HEK293T (cell line): ENCODE data around the gene SERPINA12.

Experiments
- ARNT ChIP-seq: fragments of 450-650 bp; IDR thresholded peaks from 2 replicates; pipeline ENCODE4 v1.6.1; 2017; ENCODE audit warnings: mild to moderate bottlenecking
- BHLHE40 ChIP-seq: fragments of 450-650 bp; IDR thresholded peaks from 2 replicates; pipeline ENCODE4 v1.6.1; 2016; ENCODE audit warnings: mild to moderate bottlenecking, moderate library complexity, borderline replicate concordance
- CTBP1 ChIP-seq: fragments of 450-650 bp; IDR thresholded peaks from 2 replicates; pipeline ENCODE4 v1.6.1; 2016; ENCODE audit warnings: borderline replicate concordance
- ELF4 ChIP-seq: fragments of 450-650 bp; IDR thresholded peaks from 2 replicates; pipeline ENCODE4 v1.6.1; 2017; ENCODE audit warnings: antibody characterized with exemption
- FOXM1 ChIP-seq: fragments of 450-650 bp; IDR thresholded peaks from 2 replicates; pipeline ENCODE4 v1.6.1; 2017; ENCODE audit warnings: mild to moderate bottlenecking, borderline replicate concordance
- L3MBTL2 ChIP-seq: fragments of 450-650 bp; conservative IDR thresholded peaks from 2 replicates; pipeline ENCODE4 v1.6.1; 2016; ENCODE audit warnings: mild to moderate bottlenecking
- NFRKB ChIP-seq: fragments of 450-650 bp; IDR thresholded peaks from 2 replicates; pipeline ENCODE4 v1.6.1; 2016; ENCODE audit warnings: mild to moderate bottlenecking, moderate library complexity
- SP1 ChIP-seq: fragments of 450-650 bp; IDR thresholded peaks from 2 replicates; pipeline ENCODE4 v1.6.1; 2017
- SUZ12 ChIP-seq: fragments of 450-650 bp; IDR thresholded peaks from 2 replicates; pipeline ENCODE4 v1.6.1; 2016; ENCODE audit warnings: mild to moderate bottlenecking
- TARDBP ChIP-seq: fragments of 450-650 bp; IDR thresholded peaks from 2 replicates; pipeline ENCODE4 v1.6.1; 2016

DNA sequence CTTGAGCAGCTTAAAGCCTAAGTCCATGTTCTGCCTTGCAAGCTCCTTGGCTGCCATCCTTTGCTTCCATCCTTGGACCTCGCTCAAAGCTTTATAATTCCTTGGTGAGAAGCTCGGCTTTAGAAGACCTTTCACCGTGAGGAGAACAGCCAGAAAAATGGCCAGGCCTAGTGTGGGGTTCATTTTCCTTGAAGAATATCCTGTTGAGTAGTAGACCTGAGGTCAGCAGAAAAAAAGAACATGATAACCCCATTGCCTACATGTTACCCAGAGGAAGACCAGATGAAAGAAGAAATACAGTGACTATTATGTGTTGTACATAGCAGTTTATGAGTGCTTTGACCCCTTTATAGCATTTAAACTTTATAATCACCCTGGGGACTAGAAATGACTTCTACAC, 11.1 kb downstream of the SERPINA12 start:
- TF ChIP-seq SP1 = no peak
- no peak for TF ChIP-seq TARDBP
- no peak for TF ChIP-seq NFRKB
- TF ChIP-seq L3MBTL2 = no peak
- no peak for TF ChIP-seq BHLHE40
- no peak for TF ChIP-seq ELF4
- TF ChIP-seq ARNT = no peak
- TF ChIP-seq SUZ12 = no peak
- no peak for TF ChIP-seq CTBP1
- no peak for TF ChIP-seq FOXM1
